OCI-LY3 (cell line): ENCODE data around the gene PFKFB4.

Source experiments
- EZH2phosphoT487 ChIP-seq: fragments of 200-600 bp; shearing (Covaris generic); IDR thresholded peaks from 2 replicates; pipeline ENCODE4 v1.6.1; 2018; ENCODE audit warnings: antibody characterized with exemption, mixed run types, low read depth
- TF ChIP-seq, protein P1 (sequence below): fragments of 200-600, 300-600 bp; sonication (generic); IDR thresholded peaks from 2 replicates; pipeline ENCODE4 v1.5.1; 2014; ENCODE audit warnings: antibody characterized with exemption, low read length, low read depth

GRCh38 chr3:48492461-48493202, 64.0 kb downstream of the PFKFB4 start:
- TF ChIP-seq, protein P1, sequence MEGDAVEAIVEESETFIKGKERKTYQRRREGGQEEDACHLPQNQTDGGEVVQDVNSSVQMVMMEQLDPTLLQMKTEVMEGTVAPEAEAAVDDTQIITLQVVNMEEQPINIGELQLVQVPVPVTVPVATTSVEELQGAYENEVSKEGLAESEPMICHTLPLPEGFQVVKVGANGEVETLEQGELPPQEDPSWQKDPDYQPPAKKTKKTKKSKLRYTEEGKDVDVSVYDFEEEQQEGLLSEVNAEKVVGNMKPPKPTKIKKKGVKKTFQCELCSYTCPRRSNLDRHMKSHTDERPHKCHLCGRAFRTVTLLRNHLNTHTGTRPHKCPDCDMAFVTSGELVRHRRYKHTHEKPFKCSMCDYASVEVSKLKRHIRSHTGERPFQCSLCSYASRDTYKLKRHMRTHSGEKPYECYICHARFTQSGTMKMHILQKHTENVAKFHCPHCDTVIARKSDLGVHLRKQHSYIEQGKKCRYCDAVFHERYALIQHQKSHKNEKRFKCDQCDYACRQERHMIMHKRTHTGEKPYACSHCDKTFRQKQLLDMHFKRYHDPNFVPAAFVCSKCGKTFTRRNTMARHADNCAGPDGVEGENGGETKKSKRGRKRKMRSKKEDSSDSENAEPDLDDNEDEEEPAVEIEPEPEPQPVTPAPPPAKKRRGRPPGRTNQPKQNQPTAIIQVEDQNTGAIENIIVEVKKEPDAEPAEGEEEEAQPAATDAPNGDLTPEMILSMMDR: no peak
- TF ChIP-seq EZH2phosphoT487: no peak
